Activated effector memory CD4-positive, alpha-beta T cell treated with anti-CD3 and anti-CD28 coated beads, Interleukin-2, amount 50 U/mL, for 16 hours (primary cell): ENCODE measurements around the gene MTR.

Source experiments
- DNase-seq: peaks from one replicate; pipeline ENCODE4 v3.0.0-alpha.2; 2020

MTR gene

DNA sequence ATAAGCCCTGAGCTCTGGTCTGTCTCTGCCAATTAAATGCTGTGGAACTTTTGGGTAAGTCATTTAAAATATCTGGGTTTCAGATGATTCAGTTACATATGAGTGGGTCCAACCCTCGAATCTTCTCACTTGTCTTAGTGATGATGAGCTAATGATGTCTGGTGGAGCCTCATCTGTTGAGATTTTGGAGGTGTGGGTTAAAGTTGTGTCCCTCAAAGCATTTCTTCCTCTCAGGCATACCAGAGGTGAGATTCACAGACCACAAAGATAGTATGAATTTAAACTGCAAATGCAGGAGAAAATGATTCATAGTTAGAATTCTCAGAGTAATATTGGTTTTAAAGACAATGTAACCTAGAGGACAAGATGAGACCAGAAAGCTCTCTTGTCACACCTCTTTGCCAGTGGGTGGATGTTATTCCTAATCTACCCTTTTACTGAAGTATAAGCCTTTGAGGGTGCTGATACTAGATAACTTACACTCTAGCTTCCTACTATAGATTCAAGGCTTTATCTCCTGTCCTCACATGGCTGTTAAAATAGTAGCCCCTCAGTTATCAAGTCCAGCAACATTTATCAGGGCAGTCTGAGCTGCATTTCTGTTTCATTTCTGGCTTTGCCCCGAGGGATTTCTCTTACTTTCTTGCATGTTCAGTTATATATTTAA, 118.4 kb downstream of the MTR start:
- no peak for DNase-seq

DNA sequence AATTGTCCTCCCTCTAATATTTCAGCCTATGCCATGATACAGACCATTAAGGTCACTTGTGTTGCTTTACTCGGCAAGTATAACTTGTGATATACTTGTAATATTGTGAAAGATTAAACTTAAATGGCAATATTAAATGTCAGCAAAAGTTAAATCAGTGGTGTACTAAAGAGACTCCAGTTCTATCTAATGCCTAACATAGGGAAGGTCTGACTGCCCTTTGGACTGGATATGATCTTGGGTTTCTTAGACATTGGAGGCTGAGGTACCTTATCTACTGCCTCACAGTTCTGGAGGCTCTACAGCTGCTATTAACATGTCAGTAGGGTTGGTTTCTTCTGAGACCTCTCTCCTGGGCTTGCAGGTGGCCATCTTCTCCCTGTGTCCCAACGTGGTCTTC, 119.3 kb downstream of the MTR start:
- no peak for DNase-seq

DNA sequence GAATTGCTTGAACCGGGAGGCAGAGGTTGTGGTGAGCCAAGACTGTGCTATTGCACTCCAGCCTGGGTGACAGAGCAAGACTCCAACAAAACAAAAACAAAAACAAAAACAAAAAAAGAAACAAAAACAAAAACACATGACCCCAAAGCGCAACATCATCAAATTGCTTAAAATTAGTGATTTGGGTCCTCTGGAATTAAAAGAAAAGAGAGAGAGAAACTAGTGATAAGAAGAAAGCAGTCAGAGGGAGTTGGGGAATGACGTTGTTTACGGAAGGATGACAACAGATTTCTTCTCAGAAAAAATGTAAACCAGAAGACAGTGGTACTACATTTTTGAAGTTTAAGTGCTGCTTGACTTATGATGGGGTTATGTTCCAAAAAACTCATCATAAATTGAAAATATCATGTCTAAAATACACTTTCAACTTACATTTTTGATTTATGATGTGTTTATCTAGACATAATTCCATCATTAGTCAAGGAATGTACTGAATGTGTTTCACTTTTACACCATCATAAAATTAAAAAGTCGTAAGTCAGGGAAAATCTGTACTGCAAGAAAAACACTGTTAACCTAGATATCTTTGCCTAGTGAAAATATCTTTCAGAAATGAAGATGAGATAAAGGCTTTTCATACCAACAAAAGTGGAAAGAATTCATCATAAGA, 121.2 kb downstream of the MTR start:
- DNase-seq, result no peak

DNA sequence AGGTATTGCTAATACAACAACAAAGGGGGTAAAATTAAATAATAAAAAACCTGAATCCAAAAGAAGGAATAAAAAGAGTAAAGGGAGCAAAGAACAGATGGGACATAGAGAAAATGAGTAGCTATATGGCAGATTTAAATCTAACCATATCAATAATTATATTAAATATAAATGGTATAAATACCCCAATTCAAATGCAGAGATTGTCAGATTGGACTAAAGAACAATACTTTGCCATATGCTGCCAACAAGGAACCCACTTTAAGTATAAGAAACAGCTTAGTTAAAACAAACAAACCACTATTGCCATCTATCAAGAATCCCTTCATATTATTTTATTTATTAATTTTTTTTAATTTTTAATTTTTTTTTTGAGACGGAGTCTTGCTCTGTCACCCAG, 122.4 kb downstream of the MTR start:
- no peak for DNase-seq

DNA sequence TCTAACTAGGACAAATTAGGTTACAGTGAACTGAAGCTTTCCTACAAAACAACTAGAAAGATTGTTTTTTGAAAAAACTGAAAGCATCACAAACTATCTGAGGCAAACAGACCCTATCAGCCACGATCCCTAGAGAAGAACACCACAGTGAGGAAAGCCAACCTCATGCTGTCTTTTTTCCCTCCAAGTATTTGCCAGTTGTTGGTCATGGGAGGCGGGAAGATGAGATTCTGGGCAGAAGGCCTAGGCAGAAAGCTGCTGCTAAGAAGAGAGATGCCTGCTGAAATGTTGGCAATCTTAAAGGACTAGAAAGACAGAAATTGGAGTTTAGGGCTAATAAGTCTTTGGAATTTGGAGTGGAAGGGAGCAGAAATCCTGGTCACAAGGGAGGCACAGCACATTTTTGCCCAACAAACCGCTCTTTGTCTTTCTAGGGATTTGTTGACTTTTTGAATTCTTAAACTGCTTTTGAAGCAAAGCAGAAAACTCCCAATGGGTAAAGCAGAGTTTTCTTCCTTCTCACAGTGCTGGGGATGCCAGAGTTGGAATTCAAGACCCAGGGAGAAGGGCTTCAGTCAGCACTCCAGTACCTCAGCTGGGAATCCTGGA, 125.3 kb downstream of the MTR start:
- no peak for DNase-seq

DNA sequence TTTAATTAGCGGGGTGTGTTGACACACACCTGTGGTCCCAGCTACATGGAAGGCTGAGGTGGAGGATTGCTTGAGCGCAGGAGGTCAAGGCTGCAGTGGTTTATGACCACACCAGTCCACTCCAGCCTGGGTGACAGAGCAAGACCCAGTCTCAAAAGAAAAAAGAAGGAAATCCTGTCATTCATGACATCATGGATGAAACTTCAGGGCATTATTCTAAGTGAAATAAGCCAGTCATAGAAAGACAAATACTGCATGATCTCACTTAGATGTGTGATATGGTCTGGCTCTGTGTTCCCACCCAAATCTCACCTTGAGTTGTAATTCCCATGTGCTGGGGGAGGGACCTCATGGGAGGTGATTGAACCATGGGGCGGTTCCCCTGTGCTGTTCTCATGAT, 126.5 kb downstream of the MTR start:
- DNase-seq, result no peak

DNA sequence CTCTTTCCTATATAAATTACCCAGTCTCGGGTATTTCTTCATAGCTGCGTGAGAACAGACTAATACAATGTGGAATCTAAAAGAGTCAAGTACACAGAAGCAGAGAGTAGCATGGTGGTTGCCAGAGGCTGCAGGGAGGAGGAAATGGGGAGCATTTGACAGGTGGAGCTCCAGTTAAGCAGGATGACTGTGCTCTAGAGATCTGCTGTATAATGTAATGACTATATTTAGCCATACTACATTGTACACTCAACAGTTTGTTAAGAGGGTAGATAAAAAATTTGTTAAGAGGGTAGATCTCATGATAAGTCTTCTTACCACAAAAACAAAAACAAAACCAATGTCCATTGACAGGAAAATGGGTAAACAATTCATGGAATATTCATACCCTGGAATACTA, 127.1 kb downstream of the MTR start:
- DNase-seq, result no peak

DNA sequence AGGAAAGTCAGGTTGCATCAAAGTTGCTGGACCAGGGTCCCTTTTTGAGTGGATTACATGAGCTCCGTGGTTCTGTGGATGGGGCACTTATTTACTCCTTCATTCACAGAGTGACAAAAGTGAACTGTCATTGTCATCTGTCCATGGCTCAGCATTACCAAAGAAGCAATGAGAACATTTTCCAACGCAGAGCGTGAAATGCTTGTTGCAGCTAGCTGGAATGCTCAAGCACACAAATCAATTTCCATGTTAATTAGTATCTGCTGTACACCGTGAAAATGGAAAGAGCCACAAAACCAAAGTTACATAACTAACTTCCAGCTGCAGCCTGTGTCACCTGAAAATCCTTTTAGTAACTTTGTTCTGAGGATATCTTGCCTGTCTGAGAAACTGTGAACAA, 130.3 kb downstream of the MTR start:
- DNase-seq, result no peak

DNA sequence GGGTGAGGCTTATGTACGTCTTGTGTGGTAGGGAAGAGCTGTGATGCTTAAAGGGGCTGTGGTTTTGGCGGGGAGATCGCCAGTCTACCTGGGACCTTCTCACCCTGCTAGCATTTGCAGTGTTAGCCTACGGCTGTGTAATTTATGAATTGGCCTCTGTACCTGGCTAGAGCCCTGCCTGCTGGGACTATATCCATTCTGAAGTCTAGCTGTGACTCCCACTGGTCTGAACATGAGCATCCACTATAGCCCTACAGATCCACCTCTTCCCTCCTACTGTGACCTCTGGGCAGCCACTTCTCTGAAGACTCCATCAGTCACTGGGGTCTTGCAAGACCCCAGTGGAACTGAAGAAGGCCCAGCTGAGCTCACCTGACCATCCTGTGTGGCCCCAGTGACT, 135.4 kb downstream of the MTR start:
- DNase-seq, result no peak

DNA sequence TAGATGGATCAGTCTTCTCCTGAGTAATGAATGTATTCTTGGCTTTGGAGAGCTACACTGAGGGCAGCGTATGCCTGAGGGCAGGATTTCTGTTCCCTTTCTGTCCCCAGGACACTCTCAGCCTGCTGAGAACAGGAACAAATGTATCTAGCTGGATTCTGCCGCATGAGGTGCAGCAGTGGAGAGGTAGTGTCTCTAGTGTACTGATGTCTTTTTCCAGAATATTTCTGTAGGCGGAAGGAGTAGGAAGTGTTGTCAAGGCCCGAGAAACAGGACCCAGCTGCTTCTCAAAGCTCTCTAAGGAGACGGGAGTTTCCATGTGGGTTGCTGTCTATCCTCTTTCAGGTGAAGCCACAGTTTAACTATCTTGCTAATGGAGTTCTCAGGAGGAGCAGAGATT, 143.7 kb downstream of the MTR start:
- no peak for DNase-seq

DNA sequence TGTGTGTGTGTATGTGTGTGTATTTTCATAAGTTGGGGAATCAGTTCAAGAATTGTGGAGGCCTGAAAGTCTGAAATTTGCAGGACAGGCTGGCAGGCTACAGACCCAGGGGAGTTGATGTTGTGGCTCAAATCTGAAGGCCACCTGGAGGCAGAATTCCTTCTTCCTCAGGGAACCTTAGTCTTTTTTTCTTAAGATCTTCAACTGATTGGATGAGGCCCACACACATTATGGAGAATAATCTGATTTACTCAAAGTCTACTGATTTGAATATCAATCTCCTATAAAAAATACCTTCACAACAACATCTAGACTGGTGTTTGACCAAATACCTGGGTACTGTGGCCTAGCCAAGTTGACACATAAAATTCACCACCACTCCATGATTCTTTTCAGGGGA, 147.3 kb downstream of the MTR start:
- DNase-seq, result no peak

DNA sequence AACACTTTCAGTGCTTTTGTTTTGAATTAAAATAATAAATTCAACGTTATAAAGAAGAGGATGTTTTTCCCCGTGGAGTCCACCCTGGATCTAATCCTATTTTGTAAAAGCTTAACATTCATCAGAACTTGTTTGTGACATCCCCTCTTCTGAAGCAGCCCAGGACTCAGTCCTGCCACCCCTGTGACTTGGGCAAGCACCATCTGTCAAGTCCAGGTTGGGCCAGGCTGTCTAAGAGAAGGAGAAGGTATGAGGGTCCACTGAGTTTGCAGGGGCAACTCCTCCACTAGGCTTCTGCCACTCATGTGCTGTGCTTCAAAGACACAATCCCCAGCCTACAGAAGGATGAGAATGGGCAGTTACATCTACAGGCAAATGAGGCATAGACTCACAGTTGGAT, 149.5 kb downstream of the MTR start:
- no peak for DNase-seq

DNA sequence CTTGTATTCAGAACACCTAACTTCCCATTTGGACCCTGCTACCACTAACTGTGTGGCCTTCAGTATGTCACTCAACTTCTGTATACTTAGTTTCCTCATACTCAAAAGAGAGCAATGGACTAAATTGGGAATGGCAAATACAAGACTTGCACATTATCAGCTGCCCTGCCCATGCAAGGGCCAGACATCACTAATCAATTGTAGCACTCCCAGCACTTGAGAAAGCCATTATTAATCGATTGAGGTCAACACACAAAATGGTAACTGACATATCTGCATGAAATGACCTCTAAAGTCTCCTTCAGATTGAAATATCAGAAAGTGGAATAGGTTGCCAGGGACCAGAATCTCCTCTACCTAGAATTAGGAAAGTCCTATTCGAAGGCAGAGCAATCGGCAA, 149.9 kb downstream of the MTR start:
- no peak for DNase-seq

DNA sequence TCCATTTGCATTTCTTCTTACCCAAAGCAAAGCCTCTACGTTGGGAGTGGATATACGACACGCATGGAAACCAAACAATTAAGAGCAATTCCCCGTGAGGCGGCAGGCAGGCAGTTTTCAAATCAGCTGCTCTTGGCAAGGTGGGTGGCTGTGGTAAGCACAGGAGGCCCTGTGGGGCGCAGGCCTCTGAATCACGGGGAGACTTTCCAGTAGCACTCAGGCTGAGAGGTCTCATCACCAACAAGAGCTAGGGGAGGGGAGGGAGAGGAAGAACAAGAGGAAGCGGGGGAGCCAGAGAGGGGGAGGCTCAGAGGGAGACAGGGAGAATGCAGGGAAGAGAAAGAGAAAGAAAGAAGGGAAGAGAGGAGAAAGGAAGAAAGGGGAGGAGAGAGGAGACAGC, 152.7 kb downstream of the MTR start:
- DNase-seq, result no peak

DNA sequence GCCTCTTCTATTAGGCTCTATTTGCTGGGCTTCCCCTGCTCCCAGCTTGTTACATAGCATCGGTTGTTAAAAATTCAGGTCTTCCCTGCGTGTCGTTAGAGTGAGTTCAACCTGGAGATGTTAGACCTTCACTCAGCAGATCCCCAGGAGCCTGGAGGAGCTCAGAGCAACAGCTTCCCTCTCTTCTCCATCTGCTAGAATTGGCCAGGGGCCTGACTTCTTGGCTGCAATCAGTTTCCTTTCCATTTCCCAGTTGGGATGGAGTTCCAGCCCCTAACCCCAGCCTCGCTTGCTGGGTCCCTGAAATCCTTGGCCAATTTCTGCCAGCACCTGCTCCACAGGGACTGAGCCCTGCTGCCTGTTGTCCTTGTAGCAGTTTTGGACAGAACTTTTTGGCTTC, 153.3 kb downstream of the MTR start:
- DNase-seq, result no peak

DNA sequence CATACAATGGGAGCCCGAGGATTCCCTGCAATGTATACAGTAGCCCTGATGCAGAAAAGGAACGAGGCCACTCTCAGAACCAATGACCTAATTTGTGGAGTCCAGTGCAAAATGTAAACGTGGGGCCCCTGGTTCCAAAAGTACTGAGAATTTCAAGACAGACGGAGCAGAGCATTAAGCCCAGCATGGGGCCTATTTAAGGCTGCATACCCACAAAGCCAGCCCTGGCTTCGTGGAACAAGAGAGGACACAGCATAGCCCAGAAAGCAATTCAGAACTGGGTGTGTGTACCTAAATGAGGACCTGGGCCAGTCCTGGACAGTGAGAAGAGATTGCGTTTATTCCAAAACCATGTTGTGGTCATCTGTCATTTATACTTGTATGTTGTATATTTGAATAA, 153.9 kb downstream of the MTR start:
- no peak for DNase-seq

DNA sequence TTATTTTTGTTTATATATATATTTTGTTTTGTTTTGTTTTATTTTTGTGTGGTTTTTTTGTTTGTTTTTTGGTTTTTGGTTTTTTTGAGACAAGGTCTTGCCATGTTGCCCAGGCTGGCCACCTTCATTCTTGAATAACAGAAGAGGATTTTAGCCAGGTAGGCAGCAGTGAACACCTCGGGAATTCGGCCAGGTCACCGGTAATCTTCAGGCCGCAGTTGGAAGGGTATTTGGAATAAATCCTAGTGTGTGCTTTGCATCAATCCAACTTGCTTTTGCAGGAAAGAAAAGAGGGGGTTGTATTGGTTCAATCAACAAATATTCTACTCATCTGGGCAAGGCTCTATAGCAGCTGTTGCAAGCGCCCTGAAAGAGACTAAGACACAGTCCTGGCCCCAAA, 155.3 kb downstream of the MTR start:
- DNase-seq, result no peak

DNA sequence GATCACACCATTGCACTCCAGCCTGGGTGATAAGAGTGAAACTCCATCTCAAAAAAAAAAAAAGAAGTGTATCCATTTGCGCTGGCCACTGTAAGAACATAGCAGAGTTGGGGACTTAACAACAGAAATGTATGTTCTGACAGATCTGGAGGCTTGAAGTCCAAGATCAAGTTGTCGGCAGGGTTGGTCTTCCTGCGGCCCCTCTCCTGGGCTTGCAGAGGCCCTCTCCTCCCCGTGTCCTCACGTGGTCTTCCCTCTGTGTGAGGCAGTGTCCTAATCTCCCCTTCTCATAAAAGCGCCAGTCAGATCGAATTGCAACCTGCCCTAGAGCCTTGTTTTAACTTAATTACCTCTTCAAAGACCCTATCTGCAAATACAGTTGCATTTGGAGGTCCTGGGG, 156.6 kb downstream of the MTR start:
- no peak for DNase-seq

DNA sequence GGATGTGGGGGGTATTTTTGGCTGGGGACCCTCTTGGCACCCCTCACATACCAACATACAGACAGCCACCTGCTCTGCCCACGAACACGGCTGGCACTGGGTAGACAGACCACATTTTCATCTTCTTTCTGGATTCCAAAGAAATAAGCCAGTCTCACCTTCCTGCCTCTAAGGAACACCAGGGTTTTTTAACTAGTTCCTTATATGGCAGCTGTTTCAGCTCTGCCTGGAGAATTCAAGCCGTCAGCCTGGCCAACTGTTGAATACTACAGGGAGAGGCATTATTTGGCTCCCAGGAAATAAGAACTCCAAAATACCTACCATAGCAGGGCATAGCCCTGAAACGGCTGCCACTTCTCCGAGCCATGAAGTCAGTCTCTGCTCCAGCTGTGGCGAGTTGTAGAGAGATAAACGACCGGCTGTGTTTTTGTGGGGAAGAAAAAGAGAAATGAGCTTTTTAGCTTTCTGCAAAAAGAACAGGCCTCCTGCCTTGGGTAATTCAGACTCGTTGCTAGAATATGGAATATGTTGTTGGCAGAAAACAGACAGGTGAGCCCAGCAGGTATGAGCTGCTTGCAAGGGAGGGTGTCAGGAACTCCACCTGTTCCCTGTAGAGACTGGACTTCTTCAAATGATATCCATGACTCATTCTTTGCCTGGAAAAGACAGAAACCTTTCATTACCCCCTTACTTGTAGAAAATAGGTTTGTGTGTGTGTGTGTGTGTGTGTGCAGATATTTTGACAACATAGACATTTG, 157.3 kb downstream of the MTR start:
- no peak for DNase-seq

DNA sequence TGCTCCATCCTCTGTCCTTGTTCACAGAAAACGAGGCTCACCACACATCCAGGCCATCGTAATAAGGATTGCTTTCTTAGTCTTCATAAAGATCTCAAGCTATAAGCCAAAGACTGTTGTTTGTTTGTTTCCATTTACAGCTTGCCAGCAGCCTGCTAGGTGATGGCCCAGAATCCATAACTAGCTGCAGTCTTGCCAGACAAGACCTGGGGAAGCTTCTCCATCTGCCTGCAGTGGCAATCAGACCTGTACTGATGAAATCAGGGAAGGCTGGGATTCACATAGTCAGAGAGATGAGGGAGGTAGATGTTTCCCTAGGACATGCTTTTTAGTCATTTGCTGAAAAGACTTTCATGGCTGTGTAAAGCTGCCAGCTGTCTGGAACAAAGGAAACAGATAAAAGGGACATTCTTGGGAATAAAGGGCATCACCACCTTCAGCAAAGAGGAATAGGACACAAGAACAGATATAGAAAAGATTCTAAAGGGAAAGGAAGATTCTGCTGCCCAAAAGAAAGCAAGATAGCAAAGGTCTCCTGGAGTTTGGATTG, 158.1 kb downstream of the MTR start:
- DNase-seq, result no peak
